Measurements from ENCODE around the gene P4HA2.

P4HA2 gene

GRCh38 chr5:132264546-132265335 is 37.1 kb upstream of the P4HA2 start:
- no peak for DNase-seq (ENCODE audit: low spot score)

DNA sequence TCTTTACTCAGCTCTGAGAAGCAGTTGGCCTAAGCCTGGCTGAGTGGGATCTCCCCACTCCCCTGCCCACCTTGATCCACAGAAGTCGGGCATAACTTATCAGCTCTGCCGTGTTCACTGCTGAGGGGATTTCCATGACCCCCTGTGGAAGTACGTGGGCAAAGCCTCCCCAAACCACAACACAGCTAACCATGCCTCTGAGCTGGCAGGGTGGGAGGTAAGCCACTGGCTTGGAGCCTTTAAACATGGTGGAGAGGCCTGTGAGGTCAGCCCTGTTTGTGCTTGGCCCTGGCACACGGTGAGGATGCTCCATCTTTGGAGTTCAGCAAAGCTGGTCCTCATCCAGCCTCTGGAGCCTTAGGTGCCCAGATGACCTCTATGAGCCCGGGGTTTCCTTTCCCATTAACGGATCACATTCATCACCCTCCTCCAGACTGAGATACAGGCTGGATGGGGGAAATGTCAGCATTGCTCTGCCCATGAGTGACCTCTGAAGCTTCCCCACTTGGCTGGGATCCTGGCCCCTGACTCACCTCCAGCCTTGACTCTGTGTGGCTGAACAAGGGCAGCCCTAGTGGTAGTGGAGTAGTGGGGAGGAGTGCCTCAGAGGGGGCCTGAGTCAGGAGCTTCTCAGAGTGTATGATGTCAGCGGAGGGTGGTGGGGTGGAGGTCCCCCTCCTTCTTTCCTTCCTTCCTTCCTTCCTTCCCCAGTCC is 36.1 kb upstream of the P4HA2 start:
- DNase-seq (ENCODE audit: low spot score), result no peak

- no peak for DNase-seq (ENCODE audit: low spot score)
Observed at GRCh38 chr5:132262882-132263547, 35.4 kb upstream of the P4HA2 start.

DNA sequence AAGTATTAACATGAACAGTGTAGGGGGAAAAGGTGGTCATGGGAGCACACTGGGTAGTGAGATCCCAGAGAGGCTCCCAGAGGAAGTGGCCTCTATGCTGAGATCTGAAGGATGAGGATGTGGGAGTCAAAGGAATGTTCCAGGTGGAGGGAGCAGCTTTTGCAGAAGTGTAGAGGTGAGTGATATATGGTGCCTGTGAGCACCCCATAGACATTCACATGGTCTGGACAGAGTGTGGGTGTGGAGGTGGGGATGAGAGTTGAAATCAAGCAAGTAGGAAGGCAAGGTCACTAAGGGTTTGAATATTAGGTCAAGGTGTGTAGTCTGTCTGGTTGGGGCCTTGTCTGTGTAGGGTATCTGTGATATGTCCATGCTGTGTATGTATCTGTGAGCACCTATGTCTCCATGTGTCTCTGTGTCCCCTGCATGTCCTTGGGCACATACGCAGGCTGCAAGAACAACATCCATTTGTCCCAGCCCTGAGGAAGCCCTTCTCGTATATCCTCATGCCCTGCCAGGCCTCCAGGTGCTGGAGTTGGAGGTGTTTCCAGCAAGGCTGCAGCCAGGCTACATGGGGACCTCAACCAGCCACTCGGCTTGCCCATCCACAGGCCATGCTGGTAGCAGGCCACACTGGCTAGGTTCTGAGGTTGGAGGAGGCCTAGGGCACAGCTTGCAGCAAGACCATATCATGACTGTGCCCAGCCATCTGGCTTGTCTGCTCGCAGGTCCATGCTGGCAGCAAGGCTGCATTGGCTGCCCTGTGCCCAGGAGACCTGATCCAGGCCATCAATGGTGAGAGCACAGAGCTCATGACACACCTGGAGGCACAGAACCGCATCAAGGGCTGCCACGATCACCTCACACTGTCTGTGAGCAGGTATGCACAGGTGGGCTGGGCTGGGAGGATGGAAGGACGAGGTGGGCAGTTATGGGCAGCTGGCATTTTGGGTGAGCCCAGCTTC is 34.5 kb upstream of the P4HA2 start:
- DNase-seq (ENCODE audit: low spot score), result no peak

GRCh38 chr5:132260714-132261551 is 33.3 kb upstream of the P4HA2 start:
- DNase-seq (ENCODE audit: low spot score), result peak; percentile 83

GRCh38 chr5:132260051-132260450 is 32.4 kb upstream of the P4HA2 start:
- no peak for DNase-seq (ENCODE audit: low spot score)

- DNase-seq (ENCODE audit: low spot score), result peak; percentile 50
Observed at GRCh38 chr5:132259069-132259851, 31.6 kb upstream of the P4HA2 start.

DNA sequence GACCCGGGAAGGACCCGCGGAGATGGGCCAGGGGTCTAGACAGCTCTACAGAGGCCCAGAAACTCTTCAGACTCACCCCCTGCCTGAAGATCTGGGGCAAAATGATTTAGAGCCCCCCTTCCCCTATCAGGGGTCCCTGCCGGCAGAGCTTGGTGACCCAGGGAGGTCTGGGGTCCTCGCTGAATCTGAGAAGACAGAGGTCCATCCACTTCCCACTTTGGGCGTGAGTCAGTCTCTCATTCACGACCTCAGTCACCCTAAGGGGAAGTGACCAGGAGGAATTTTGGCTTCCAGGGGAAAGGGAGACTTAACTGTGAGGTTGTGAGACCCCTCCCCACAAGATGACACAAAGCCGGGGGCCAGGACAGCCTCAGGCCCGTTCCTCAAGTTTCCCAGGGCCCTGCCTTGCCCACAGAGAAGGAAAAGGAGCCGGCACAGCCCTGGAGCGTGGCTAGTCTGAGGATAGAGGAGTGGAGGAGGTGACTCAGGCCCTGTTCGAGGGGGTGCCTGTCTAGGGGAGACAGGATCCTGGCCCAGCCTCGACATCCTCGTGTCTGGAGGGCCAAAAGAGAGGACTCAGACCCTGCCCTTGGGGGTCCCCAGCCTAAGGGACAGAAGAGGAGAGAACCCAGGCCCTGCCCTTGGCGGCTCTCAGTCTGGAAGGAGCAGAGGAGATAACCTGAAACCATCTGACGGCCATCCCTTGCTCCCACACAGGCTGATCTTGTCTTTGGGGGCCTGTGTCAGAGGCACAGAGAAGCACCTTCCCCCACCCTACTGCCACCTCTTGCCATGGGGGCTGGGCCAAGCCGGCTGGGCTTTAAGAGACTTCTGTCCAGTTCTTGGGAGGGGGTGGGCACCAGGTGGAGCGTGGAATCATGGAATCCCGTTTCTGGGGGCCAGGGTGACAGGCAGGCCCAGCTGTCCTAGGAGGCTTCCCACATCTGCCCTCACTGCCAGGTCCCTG is 30.7 kb upstream of the P4HA2 start:
- no peak for DNase-seq (ENCODE audit: low spot score)

DNA sequence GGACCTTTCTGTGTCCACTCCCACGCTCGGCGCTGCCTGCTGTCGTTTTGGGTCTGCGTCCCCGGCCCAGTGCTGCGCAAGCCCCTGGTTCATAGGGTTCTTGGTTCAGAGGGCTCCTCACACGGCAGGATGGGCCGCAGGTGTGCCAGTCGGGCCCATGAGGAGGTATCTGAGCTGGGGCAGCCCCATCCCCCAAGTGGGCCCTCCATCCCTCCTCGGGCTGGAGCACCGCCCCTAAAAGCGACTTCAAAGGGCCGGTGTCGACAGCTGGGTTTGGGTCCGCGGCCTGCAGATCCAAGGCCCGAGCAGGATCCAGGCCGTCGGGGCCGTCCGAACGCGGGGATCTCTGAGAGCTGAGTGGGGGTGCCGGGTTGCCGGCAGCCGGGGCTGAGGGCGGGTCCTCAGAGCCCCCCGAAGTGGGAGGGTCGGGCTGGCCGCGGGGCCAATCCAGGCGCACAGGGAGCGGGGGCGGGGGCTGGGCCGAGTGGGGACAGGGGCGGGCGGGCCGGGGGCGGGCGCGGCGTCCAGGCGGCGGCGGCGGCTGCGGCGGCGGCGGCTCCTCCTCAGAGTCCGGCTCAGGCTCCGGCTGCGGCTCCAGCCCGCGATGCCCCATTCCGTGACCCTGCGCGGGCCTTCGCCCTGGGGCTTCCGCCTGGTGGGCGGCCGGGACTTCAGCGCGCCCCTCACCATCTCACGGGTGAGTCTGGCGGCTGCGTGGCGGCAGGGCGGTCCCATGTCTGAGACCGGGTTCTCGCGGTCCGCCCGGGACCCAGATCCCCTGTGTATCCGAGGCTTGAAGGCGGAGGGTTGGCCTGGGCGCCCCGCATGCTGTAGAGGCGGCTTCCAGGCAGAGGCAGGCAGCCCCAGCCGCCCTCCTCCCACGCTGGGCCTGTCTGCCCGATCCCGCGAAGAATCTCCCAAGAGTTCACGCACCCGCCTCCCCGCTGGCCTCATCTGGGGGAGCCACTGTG is 29.8 kb upstream of the P4HA2 start, which contains the start of gene PDLIM4:
TSS of gene PDLIM4 (plus strand) at position 566 of the 971 bp plus-strand sequence. CDS start at position 605, 39 bp downstream.
- no peak for DNase-seq (ENCODE audit: low spot score)

GRCh38 chr5:132256783-132257130 is 29.1 kb upstream of the P4HA2 start:
- DNase-seq (ENCODE audit: low spot score), result no peak

- no peak for DNase-seq (ENCODE audit: low spot score)
Observed at GRCh38 chr5:132256086-132256782, 28.6 kb upstream of the P4HA2 start.

DNA sequence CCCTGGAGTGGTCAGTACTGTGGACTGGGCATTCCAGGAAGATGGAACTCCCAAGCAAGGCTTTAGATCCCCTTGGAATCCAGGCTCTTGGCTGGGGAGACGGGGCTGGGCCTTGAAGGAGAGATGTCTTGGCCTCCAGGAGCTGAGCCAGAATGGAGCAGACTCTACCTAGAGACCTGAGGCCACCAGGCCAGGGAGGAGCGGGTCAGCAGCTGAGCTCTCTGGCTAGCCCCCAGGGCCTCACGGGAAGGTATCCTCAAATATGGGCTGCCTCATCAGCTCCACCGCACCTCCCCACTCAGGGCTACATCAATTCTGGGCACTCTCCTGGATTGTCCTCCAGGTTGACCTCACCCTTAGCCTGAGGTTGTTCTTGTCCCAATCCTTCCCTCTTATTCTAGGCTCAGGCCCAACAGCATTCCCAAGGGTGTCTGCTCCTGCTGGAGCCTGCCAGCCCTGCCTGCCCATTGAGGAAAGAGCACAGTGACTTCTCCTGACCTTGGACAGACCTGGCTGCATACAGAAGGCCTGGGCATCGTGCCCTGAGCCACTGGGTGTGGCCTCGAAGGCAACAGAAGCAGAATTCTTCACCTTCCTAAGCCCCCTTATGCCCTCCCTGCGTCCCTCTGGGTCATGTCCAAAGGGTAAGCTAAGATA is 26.8 kb upstream of the P4HA2 start:
- DNase-seq (ENCODE audit: low spot score), result no peak

DNA sequence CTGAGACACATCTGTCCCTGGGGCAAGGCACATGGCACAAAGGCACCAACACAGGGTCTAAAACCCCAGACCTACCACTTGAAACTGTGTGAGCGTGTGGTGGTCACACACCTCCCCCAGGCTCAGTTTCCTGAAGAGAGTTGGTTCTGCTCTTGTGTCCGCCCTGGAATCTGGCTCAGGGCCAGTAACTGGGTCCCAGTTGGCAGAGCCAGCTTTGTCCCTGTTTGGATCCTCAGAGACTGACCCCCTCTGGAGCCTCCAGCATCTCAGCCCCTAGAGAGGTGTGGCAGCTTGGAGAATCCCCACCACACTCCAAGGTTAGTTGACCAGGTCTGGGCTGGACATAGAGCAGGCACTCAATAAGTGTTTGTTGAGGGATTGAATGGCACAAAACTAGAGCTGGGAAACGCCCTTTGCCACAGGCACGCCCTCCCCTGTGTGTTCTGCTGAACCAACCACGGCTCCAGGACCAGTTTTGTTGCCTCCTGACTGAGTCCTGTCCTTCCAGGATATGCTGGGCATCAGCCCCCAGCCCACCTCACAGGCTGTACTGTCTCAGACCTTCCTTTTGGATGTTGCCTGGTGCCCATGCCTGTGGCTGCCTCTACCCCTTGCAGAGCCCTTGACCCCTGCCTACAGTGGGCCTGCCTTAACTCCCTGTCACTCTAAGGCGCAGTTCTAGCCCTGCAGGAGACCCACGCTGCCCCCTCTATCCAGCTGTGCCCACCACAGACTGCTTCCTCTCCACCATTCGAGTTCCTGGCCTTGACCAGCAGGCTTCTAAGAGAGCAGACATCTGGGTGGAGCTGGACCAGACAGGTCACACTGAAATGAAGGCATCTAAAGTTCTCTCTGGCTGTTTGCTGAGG is 26.0 kb upstream of the P4HA2 start:
- no peak for DNase-seq (ENCODE audit: low spot score)

DNA sequence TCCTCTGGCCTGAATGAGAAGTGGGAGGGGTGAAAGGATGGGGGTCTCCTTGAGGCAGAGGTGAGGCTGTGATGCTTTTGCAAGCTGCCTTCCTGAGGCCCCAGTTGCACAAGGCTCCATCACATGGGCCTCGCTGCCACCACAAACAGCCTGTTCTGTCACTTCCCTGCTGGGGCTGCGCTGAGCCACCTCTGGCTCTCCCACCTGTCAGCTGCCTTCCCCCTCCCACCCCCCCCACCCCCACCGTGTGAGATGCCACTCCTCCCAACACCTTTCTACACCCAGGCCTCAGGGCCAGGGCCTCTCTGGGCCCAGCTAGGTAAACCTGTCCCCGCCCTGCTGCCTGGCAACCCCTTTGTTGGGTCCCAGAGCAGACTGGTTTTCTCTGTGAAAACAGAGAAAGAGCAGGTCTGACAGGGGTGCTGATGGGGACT is 25.4 kb upstream of the P4HA2 start:
- no peak for DNase-seq (ENCODE audit: low spot score)

DNA sequence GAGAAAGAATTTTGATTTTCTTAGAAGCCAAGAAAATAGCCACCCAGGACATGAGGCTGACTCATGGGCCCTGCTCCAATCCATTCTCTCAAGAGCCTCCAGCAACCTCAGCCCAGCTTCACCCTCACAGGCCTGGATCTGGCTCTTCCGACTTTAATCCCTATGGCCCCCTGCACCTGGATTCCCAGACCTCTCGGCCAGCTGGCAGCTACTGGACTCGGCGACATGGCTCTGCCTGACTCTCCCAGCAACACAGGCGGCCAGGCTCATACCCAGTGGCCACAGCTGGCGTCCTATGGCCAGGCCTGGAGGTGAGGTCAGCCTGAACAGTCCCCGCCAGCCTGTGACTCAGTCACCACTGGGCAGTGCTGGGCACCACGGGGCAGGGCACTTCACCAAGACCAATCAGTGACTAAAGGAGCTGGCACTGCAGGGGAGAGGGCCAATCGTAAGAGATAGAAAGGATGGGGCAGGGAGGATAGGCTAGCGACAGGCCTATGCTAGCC is 23.6 kb upstream of the P4HA2 start:
- peak; percentile 74 for DNase-seq (ENCODE audit: low spot score)

All from putamen (tissue), 1 donor.